Stimulated activated naive CD8-positive, alpha-beta T cell treated with anti-CD3 and anti-CD28 coated beads, Interleukin-15, Interleukin-2, amounts not matched to agents 100 U/mL and 50 U/mL, for 24 hours (primary cell): ENCODE data around the gene LIPM.

ENCODE experiments used
- ATAC-seq: fragments of 150-1000 bp; cut with Tn5 transposase; one replicate; pipeline ENCODE4 v1.10.0; 2021
- DNase-seq: peaks from one replicate; pipeline ENCODE4 v3.0.0; 2021

The LIPM gene

DNA sequence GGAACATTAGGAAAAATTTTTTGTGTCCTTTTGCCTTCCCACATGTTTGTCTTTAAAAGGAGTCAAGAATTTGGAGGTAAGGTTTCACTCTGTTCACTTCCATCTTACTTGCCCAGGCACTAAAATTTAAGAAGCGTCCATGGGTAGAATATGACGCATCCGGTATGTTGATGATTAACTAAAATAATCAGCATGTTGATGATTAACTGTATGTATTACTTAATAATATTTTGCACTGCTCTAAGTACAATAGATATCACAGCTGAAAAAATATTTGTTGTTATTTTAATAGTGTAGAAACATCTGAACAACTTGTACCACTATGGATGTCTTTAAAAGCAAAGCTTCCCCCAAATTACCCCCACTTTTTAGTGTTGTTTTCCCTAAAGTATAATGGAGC, 37.6 kb downstream of the LIPM start:
- DNase-seq (no peak), ATAC-seq (no peak)

DNA sequence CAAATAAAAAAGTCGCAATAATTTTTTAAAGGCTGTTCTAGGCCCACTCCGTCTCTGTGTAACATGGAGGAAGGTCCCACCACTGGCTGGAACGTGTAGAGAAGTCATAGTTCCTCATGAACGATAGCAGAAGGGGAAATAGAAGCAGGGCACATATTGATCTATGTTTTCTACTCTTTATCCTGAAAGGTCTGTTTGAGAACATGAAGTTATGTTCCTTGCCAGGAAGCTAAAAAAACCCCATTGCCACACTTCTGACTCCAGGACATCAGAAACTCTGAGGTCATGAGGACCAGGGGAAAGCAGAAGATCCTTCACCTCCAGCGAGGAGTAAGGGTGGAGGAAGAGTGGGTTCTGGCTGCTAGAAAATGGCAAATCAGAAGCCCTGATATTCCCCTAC, 38.4 kb downstream of the LIPM start:
- DNase-seq (no peak), ATAC-seq (no peak)

- DNase-seq, result no peak
- ATAC-seq, result peak; percentile 47
Measured at GRCh38 chr10:88841316-88842111, 39.0 kb downstream of the LIPM start.

- DNase-seq (no peak), ATAC-seq (no peak)
Measured at GRCh38 chr10:88843171-88843570, 40.6 kb downstream of the LIPM start.

DNA sequence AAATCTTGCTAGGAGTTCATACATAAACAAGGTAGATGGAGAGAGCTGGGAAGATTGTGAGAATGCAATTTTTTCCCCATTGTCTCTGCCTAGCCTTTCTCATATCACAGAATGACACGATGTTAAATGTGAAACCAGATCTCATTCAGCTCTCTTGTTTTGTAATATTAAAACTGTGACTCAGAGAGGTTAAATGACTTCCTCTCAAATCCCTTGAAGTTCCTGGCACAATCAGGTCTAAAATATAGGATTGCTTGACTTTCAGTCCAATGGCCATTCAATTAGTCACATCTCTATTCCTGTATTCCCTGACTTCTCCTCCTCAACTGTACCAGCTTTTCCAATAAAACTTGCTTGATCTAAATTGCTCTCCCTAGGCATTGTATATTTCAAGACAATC, 46.0 kb downstream of the LIPM start:
- DNase-seq, result no peak
- ATAC-seq, result peak; percentile 68

GRCh38 chr10:88849234-88849633, 46.7 kb downstream of the LIPM start:
- DNase-seq, result no peak
- ATAC-seq, result peak; percentile 85

DNA sequence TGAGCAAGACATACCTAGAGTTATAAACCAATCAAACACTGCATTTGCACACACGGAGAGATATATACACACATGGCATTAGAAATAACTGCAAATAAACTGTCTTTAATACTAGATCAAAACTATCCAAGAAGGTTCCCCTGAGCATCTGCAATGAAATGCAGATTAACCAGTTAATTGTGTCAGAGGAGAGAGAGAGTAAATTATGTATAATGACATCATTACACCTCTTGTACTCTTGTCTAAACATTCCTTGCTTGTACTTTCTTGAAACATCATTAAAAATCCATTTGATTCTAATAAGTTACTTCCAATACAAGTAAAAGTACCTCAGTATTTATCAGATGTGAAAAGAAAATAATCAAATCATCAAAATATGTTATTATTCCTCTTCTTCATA, 48.2 kb downstream of the LIPM start:
- ATAC-seq, result no peak
- DNase-seq, result no peak

- no peak for DNase-seq
- ATAC-seq, result no peak
Measured at GRCh38 chr10:88851706-88852105, 49.2 kb downstream of the LIPM start, which contains the start of gene ANKRD22. Gene ANKRD22, minus strand, starts transcription at chr10:88851844. Its CDS starts 237 bp downstream, at chr10:88851607.

DNA sequence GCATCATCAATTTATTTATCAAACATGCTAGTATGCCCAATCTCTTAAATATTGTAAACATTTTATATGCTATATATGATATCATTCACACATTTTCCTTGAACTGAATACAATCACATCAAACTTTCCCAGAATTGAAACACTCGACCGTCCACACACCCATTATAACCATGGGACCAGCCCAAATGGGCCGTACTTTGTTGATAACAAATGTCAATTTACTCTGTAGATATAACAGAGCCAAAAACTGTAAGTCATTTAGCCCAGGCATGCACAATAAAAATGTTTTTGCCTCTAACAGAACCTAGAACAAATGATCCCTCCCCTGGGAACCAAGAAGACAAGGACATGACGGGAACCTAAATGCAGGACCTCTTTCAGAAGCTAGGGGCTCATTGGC, 49.8 kb downstream of the LIPM start:
- DNase-seq, result no peak
- ATAC-seq, result no peak

GRCh38 chr10:88853155-88853881, 50.8 kb downstream of the LIPM start:
- DNase-seq, result no peak
- no peak for ATAC-seq

GRCh38 chr10:88854684-88855083, 52.2 kb downstream of the LIPM start:
- no peak for DNase-seq
- ATAC-seq, result no peak

DNA sequence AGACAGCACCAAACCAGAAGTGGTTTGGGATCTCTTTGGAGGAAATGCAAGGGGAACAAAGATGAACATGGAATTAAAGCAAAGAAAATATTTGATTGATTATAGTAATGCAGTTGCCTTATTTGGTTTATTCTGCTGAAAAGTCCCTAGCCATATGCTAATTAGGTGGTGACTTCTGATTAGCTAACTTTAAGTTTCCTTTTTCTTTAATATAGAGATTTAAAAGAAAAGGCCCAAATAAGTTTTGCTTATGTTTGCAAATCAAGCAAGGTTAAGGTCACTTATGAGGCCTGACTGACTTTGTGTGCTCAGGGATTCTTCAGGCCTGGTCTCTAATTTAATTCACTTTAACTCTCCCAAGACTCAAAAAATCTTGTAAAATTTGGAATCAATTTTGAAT, 55.3 kb downstream of the LIPM start:
- no peak for DNase-seq
- ATAC-seq, result no peak

GRCh38 chr10:88858491-88858890, 56.0 kb downstream of the LIPM start:
- ATAC-seq (no peak), DNase-seq (no peak)

GRCh38 chr10:88861036-88861435, 58.5 kb downstream of the LIPM start:
- ATAC-seq, result no peak
- DNase-seq, result no peak

GRCh38 chr10:88865281-88865876, 62.8 kb downstream of the LIPM start:
- ATAC-seq (no peak), DNase-seq (no peak)

DNA sequence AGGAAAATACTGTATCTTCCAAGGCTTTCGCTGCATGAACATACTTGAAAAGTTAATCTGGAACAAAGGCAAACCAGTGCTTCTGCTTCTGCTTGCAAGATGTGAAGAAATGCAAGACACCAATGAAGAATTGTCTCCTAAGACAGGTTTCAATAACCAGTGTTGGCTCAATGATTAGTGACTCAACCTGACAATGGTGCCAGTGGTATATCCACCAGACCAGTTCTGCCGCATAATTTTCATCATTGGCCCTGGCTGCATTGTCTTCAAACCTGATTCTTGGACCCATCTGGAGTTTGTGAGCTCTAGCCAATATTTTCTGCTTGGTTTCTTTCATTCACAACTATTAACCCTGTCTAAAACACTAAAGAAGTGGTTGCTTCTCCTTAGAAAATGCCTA, 63.9 kb downstream of the LIPM start:
- ATAC-seq, result no peak
- no peak for DNase-seq

DNA sequence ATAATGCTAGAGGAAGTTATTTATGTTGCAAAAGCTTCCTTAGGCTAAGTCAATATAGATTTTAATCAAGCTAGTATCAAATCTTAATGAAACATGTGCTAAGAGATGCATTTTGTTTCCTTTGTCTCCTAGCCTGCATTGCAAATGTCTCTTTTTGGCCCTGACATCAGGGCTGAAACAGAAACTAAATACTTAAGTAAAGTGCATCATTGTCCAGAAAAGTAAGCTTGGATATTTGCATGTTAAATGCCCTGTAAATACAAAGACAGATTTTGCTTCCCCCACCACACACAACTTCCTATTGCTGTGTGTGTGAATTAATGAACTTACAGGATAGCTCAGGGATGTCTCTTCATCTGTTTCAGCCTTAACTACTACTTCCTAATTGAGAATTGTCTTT, 67.6 kb downstream of the LIPM start:
- DNase-seq, result no peak
- no peak for ATAC-seq
